ENCODE data around the gene RTF1. TPM values are rescaled to one million over a fixed set of nuclear protein-coding genes. Genes with fewer than 3 reads are reported as not detected.

RTF1 gene
- total RNA-seq, 2 donors from 2014 or later: 21.2 to 21.4 TPM

- Histone ChIP-seq H3K4me1 (peaks cover 0 to 34% of the 10 kb centered on the region in 2 donors), H3K9me3 (no peaks in the 10 kb centered on the region), H3K4me3 (peak within 1 kb of the TSS; percentile 57 to 62), H3K27ac (peak within 1 kb of the TSS; percentile 39 to 57), H3K27me3 (no peaks in the 10 kb centered on the region), H3K36me3 (no peaks in the 10 kb centered on the region)
- no peak for TF ChIP-seq CTCF (IDR thresholded peaks at IDR 0.05)
- DNase-seq (ENCODE audit: low spot score): peak; percentile 71
Measured at GRCh38 chr15:41493205-41493901, 76.5 kb downstream of the RTF1 start, which contains the start of gene ITPKA. Gene ITPKA, plus strand, starts transcription at chr15:41493874. Its CDS starts 54 bp downstream, at chr15:41493928.

- peaks cover 0 to 34% of the 10 kb centered on the region in 2 donors for H3K4me1 ChIP-seq
- H3K27me3 ChIP-seq: no peaks in the 10 kb centered on the region
- peak overlapping the region; percentile 57 to 62 for H3K4me3 ChIP-seq
- no peak for TF ChIP-seq CTCF (IDR thresholded peaks at IDR 0.05)
- no peak for DNase-seq (ENCODE audit: low spot score)
- H3K9me3 ChIP-seq: no peaks in the 10 kb centered on the region
- no peak overlapping the region for H3K27ac ChIP-seq
- no peaks in the 10 kb centered on the region for H3K36me3 ChIP-seq
Measured at GRCh38 chr15:41493902-41494189, 77.0 kb downstream of the RTF1 start.

- no peak overlapping the region for H3K27ac ChIP-seq
- no peak for DNase-seq (ENCODE audit: low spot score)
- no peak for TF ChIP-seq CTCF (IDR thresholded peaks at IDR 0.05)
- H3K9me3 ChIP-seq: no peaks in the 10 kb centered on the region
- no peaks in the 10 kb centered on the region for H3K36me3 ChIP-seq
- no peaks in the 10 kb centered on the region for H3K27me3 ChIP-seq
- H3K4me1 ChIP-seq: peaks cover 0 to 34% of the 10 kb centered on the region in 2 donors
- peak overlapping the region; percentile 57 to 62 for H3K4me3 ChIP-seq
Measured at GRCh38 chr15:41494190-41494921, 77.5 kb downstream of the RTF1 start.

GRCh38 chr15:41494922-41495735 is 78.2 kb downstream of the RTF1 start:
- Histone ChIP-seq H3K9me3 (no peaks in the 10 kb centered on the region), H3K4me3 (peak overlapping the region in 1 of 2 donors; percentile 62), H3K36me3 (no peaks in the 10 kb centered on the region), H3K4me1 (peaks cover 0 to 34% of the 10 kb centered on the region in 2 donors), H3K27ac (no peak overlapping the region), H3K27me3 (no peaks in the 10 kb centered on the region)
- DNase-seq (ENCODE audit: low spot score): no peak
- no peak for TF ChIP-seq CTCF (IDR thresholded peaks at IDR 0.05)

- no peak for TF ChIP-seq CTCF (IDR thresholded peaks at IDR 0.05)
- Histone ChIP-seq H3K9me3 (no peaks in the 10 kb centered on the region), H3K27ac (no peak overlapping the region), H3K4me3 (peak overlapping the region in 1 of 2 donors; percentile 62), H3K4me1 (peaks cover 0 to 35% of the 10 kb centered on the region in 2 donors), H3K36me3 (no peaks in the 10 kb centered on the region), H3K27me3 (peaks cover 0 to under 1% of the 10 kb centered on the region in 2 donors)
- no peak for DNase-seq (ENCODE audit: low spot score)
Measured at GRCh38 chr15:41495736-41496599, 79.1 kb downstream of the RTF1 start.
